ENCODE results near the gene ITPR3.

Gene ITPR3

DNA sequence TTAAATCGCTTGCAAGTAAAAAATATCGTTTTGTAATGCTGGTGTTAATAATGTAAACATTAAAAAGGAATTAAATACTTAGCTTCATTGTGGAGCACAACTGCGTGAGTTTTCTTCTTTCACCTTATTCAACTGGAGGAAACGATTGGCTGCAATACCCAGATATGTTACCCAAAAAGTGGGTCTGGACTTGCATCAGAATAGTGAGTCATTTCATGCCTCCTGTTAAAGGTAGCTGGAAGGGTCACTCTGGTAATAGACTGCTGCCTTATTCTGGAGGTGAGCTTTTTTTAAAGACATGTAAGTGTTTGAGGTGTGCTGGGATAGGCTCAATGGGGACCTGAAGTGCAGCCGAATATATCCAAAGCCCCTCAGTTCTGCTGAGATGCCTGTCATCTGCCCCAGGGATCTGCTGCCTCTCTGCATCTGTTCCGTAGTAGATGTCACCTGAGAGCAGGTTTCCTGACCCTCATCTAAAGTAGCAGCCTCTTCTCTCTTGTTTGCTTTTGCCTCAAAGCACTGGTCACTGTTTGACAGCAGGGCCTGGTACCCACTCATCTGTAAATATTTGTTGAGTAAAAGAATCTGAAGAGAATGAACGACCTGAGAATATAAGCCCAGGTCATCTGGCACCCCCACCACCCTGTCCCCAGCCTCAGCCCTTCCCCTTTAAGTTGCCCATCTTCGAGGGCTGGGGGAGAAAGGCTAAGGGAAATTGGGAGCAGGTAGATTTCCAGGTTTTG, 95.9 kb downstream of the ITPR3 start:
- no peak for DNase-seq (ENCODE audit: low read depth, low spot score)
- TF ChIP-seq, protein P1, sequence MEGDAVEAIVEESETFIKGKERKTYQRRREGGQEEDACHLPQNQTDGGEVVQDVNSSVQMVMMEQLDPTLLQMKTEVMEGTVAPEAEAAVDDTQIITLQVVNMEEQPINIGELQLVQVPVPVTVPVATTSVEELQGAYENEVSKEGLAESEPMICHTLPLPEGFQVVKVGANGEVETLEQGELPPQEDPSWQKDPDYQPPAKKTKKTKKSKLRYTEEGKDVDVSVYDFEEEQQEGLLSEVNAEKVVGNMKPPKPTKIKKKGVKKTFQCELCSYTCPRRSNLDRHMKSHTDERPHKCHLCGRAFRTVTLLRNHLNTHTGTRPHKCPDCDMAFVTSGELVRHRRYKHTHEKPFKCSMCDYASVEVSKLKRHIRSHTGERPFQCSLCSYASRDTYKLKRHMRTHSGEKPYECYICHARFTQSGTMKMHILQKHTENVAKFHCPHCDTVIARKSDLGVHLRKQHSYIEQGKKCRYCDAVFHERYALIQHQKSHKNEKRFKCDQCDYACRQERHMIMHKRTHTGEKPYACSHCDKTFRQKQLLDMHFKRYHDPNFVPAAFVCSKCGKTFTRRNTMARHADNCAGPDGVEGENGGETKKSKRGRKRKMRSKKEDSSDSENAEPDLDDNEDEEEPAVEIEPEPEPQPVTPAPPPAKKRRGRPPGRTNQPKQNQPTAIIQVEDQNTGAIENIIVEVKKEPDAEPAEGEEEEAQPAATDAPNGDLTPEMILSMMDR (IDR thresholded peaks at IDR 0.05; ENCODE audit: low read depth, low read length): no peak
- H3K4me3 ChIP-seq (ENCODE audit: low read depth, low read length): no peak overlapping the region
- in situ Hi-C loops (cut with HindIII; ENCODE audit: low sequenced_read_pairs): no loop called here

DNA sequence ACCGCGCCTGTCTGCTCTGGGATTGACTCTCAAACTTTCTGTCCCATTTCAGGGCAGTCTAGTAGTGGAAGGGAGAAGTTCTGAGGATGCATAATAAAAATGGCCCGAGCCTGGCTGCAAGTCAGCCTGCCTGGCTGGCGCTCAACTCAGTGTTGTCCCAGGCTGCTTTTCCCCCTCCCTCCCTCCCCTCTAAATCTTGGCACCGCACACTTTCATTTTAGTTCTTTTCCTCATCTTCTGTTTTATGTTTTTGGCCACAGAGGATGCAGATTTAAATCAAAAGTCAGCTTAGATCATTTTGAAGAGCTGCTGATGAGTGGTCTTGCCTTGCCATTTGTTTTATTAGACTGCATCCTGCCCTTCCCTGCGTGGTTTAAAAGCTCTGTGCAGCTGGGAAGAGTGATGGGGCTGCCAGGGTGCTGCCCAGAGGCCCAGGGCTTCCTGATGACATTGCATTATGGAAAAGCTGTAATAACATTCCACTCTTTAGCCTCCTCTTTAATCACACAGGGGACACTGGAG, 96.9 kb downstream of the ITPR3 start:
- TF ChIP-seq, protein P1 (IDR thresholded peaks at IDR 0.05; ENCODE audit: low read depth, low read length): no peak
- in situ Hi-C loops (cut with HindIII; ENCODE audit: low sequenced_read_pairs): no loop called here
- no peak overlapping the region for H3K4me3 ChIP-seq (ENCODE audit: low read depth, low read length)
- no peak for DNase-seq (ENCODE audit: low read depth, low spot score)

DNA sequence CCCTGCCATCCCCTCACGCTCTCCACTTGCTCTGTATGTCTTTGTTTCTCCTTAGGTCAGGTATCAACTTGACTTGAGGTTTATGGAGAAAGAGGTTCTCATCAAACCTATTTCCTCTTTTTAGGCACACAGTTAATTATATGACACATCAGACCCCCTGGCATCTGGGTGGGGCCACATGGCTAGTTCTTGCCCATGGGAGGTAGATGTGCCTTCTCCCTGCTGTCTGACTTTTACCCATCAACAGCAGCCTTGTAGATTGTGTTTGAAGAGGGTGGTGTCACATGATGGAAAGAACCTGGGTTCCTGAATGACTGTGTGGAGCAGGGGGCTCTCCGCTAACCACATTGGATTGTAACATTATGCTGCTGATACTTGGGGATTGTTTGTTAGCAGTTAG, 97.6 kb downstream of the ITPR3 start:
- in situ Hi-C loops (cut with HindIII; ENCODE audit: low sequenced_read_pairs): no loop called here
- TF ChIP-seq, protein P1 (IDR thresholded peaks at IDR 0.05; ENCODE audit: low read depth, low read length): no peak
- H3K4me3 ChIP-seq (ENCODE audit: low read depth, low read length): no peak overlapping the region
- DNase-seq (ENCODE audit: low read depth, low spot score): no peak

DNA sequence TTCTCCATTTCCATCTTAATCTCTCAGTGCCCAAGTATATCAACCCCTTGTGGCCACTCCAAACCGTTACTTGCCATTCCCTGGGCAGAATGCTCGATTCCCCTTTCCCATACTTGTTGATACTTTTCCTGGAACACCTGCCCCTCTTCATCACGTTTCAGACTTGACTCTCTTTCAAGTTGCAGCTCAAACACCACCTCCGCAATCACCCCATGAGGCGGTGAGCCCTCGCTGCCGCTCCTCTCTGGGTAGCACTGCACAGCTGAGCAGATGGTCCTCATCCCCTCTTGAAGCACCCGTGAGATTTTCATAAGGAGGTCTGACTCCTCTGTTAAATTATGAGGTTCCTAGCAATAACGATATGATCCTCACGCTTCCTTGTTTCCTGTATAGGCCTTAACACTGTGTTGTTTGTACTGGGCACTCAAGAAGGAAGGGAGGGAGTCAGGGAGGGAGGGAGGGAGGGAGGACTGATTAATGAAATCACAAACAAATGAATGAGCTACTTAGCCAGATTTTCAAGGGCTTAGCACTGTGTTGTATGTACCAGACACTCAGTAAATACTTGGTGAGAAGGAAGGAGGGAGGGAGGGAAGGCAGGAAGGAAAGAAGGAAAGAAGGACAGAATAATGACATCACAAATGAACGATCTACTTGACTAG, 98.3 kb downstream of the ITPR3 start:
- TF ChIP-seq, protein P1 (IDR thresholded peaks at IDR 0.05; ENCODE audit: low read depth, low read length): no peak
- H3K4me3 ChIP-seq (ENCODE audit: low read depth, low read length): no peak overlapping the region
- DNase-seq (ENCODE audit: low read depth, low spot score): no peak
- in situ Hi-C loops (cut with HindIII; ENCODE audit: low sequenced_read_pairs): no loop called here

DNA sequence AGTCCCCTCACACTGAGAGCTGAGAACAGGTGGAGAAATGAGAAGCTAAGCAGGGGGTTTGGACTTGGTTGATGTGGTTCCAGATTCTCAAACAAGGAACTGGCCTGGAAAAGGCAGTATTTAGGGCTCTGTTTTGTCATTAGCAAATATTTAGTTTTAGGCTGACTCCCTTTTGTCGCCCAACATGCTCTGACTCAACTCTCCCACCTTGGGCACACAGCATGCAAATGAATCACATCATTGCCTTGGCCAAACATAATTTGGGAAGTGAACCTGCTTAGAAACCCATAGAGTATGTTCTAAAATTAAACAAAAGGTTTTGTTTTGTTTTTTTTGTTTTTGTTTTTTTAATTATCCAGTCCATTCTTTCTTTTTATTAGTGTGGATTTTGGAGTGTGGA, 99.9 kb downstream of the ITPR3 start:
- no peak overlapping the region for H3K4me3 ChIP-seq (ENCODE audit: low read depth, low read length)
- in situ Hi-C loops (cut with HindIII; ENCODE audit: low sequenced_read_pairs): no loop called here
- no peak for DNase-seq (ENCODE audit: low read depth, low spot score)
- TF ChIP-seq, protein P1 (IDR thresholded peaks at IDR 0.05; ENCODE audit: low read depth, low read length): no peak

DNA sequence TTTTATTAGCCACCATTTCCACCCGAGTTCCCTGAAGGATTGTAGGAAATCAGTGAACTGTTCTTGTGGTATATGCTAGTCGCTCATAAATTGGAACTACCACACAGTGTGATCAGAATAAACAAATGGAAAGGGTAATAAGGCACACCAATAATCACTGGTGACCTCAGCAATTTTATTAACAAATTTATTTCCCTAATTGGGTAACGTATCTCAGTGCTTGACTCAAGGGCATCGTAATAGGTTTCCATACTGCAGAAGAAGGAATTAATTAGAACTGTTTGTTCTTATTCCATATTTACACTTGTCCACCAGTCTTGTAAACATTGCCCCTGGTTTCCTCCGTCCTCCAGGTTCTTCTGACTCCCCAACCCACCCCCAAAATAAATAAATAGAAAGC, 100.4 kb downstream of the ITPR3 start:
- no peak overlapping the region for H3K4me3 ChIP-seq (ENCODE audit: low read depth, low read length)
- no peak for DNase-seq (ENCODE audit: low read depth, low spot score)
- TF ChIP-seq, protein P1 (IDR thresholded peaks at IDR 0.05; ENCODE audit: low read depth, low read length): no peak
- in situ Hi-C loops (cut with HindIII; ENCODE audit: low sequenced_read_pairs): no loop called here

Data from astrocyte of the spinal cord (primary cell).